Heart right ventricle (tissue), 16 donors: Measurements from ENCODE around the gene MAGEB10. TPM values are rescaled to one million over a fixed set of nuclear protein-coding genes. Genes with fewer than 3 reads are reported as not detected.

ENCODE experiments used
- ATAC-seq, 8 donors: fragments of 200-7000 bp; cut with Tn5 transposase; one replicate each; pipeline ENCODE4 v1.9.1; 2020; ENCODE audit warnings: mild to moderate bottlenecking in 8 of 8, moderate library complexity in 8 of 8, moderate number of reproducible peaks in 1 of 8
- DNase-seq, 2 donors: peaks; one replicate each; pipeline ENCODE4 v3.0.0-alpha.2; 2020
- H3K27ac ChIP-seq, 10 donors: fragments of 200-600 bp; sonication (generic) in 2 of 10; one replicate each; pipeline versions ENCODE4 v1.5.0 to v1.8.0; 2020 to 2022; ENCODE audit warnings: mild to moderate bottlenecking in 3 of 10
- H3K27me3 ChIP-seq, 7 donors: fragments of 200-600 bp; one replicate each; pipeline ENCODE4 v1.8.0; 2021 to 2022; ENCODE audit warnings: mild to moderate bottlenecking in 2 of 7
- H3K36me3 ChIP-seq, 9 donors: fragments of 200-600 bp; sonication (generic) in 1 of 9; one replicate each; pipeline versions ENCODE4 v1.5.0 to v1.8.0; 2020 to 2022; ENCODE audit warnings: mild to moderate bottlenecking in 2 of 9
- H3K4me1 ChIP-seq, 9 donors: fragments of 200-600 bp; sonication (generic) in 1 of 9; one replicate each; pipeline versions ENCODE4 v1.5.0 to v1.8.0; 2020 to 2022; ENCODE audit warnings: mild to moderate bottlenecking in 4 of 9
- H3K4me3 ChIP-seq, 10 donors: fragments of 200-600 bp; sonication (generic) in 2 of 10; one replicate each; pipeline versions ENCODE4 v1.5.0 to v1.8.0; 2020 to 2022; ENCODE audit warnings: mild to moderate bottlenecking in 7 of 10, moderate library complexity in 2 of 10
- H3K9me3 ChIP-seq, 11 donors: fragments of 200-600 bp in 10 of 11; sonication (generic) in 2 of 11; one replicate each; pipeline versions ENCODE4 v1.5.0 to v1.8.0; 2013 to 2022; ENCODE audit warnings: mild to moderate bottlenecking in 2 of 11, control low read depth in 1 of 11, moderate library complexity in 1 of 11
- CTCF ChIP-seq, 9 donors: fragments of 200-600 bp; sonication (generic) in 2 of 9; IDR thresholded peaks; one replicate each; pipeline versions ENCODE4 v1.5.0 to v1.8.0; 2021 to 2022; ENCODE audit warnings: antibody characterized with exemption in 9 of 9, mild to moderate bottlenecking in 5 of 9, moderate library complexity in 1 of 9
- WGBS, 2 donors: extraction: QIAGEN DNeasy Blood & Tissue Kit; methylation state at CpG; one replicate each; pipeline ENCODE4 v1.1.7; 2013; ENCODE audit warnings: inconsistent platforms in 1 of 2; 5-methylcytosine and 5-hydroxymethylcytosine counted together
- intact Hi-C, 10 donors: fragments of 100-400 bp; cut with DNase I; formaldehyde crosslinking; loops; one replicate each; pipeline versions ENCODE4 v1.11.1 to v1.14.2; 2022
- long read RNA-seq, 3 donors: library from polyadenylated mRNA; unstranded; transcript quantifications; one replicate each; pipeline ENCODE4 v2.0.0, GENCODE V29; 2020 to 2021
- polyA plus RNA-seq, 2 donors: library from polyadenylated mRNA; stranded (reverse); fragments of 200-250 nt; gene quantifications; one replicate each; pipeline ENCODE4 v1.2.3, GENCODE V29; 2013
- total RNA-seq, 10 donors: library from RNA; stranded (reverse); fragmentation: NEBNext Ultra II Directional in 3 of 10; extraction: Animal tissue kit (Norgen Biotek cat#: 25700) in 3 of 10; gene quantifications; one replicate each; pipeline versions ENCODE4 v1.2.1 to v1.2.4, GENCODE V29; 2021 to 2023
- donor health status: Arrhythmogenic right ventricular cardiomyopathy.
- donor health status: ischemic (EF 13 %, LVEDD 7.1; RV severe dilation, severe dysfunction).
- donor health status: healthy with polysubstance abuse.
- donor health status: DM: no; HTN: yes; CAD: no.
- donor health status: DM: no; HTN: no; CAD: no.
- donor health status: ischemic (EF 25% LVEDD 6.9; RV normal size, moderate dysfunction).
- donor health status: ischemic (EF 25% LVEDD 5.7; RV mildly dilated, moderate dysfunction).
- donor health status: healthy.
- donor health status: DM: yes; HTN: yes; CAD: no.
- donor health status: Ischemic cardiomyopathy.
- donor health status: ischemic (EF 35%, LVEDD 5.7; RV mildly dilated, moderate dysfunction).
- donor health status: nonischemic (EF 11% LVEDD 7.7; RV severe dilation, severe dysfunction).
- donor health status: DM: yes; HTN: yes; CAD: no.
- donor health status: PGD.
- donor health status: ischemic (EF 29% LVEDD 5.4; RV normal size, mild dysfunction).
- donor health status: nonischemic (EF 23%, LVEDD 6.1; RV moderate dilation, normal function).

Gene MAGEB10
- total RNA-seq (not detected), polyA plus RNA-seq (not detected)
- long read RNA-seq, donor 1, result 0 reads
- long read RNA-seq, donor 2, result 0 reads
- long read RNA-seq, donor 3, result 0 reads

GRCh38 chrX:27807690-27808089 is at the start of gene MAGEB10:
MAGEB10 (plus strand) TSS chrX:27807990; CDS start chrX:27821307, 13,317 bp downstream.
- TF ChIP-seq CTCF (IDR thresholded peaks at IDR 0.05), result no peak
- ATAC-seq (no peak), DNase-seq (no peak)
- Histone ChIP-seq H3K9me3 (peaks cover 0 to 15% (median 0%) of the 10 kb centered on the region in 11 donors), H3K27ac (no peak within 1 kb of the TSS), H3K4me3 (no peak within 1 kb of the TSS), H3K27me3 (no peaks in the 10 kb centered on the region), H3K4me1 (no peaks in the 10 kb centered on the region), H3K36me3 (no peaks in the 10 kb centered on the region)
- intact Hi-C loops, result no loop called here
- WGBS, 2 donors, result 94 to 97% methylated on average over 17 of the region's 17 CpGs

- TF ChIP-seq CTCF (IDR thresholded peaks at IDR 0.05), result no peak
- 69 to 79% methylated on average over 12 of the region's 12 CpGs for WGBS, 2 donors
Observed at GRCh38 chrX:27765718-27766117, 42.1 kb upstream of the MAGEB10 start.

GRCh38 chrX:27767387-27767786 is 40.4 kb upstream of the MAGEB10 start:
- no peak for ATAC-seq
- no peaks in the 10 kb centered on the region for H3K4me1 ChIP-seq
- no peaks in the 10 kb centered on the region for H3K9me3 ChIP-seq
- no peak for DNase-seq
- no peaks in the 10 kb centered on the region for H3K27me3 ChIP-seq
- H3K36me3 ChIP-seq, result no peaks in the 10 kb centered on the region
- no peak for TF ChIP-seq CTCF (IDR thresholded peaks at IDR 0.05)
- no peak overlapping the region for H3K27ac ChIP-seq
- intact Hi-C loops, result no loop called here
- no peak overlapping the region for H3K4me3 ChIP-seq

More at GRCh38 chrX:27765718-27766117, 42.1 kb upstream of the MAGEB10 start:
- H3K36me3 ChIP-seq, result no peaks in the 10 kb centered on the region
- no peak overlapping the region for H3K4me3 ChIP-seq
- DNase-seq (no peak), ATAC-seq (no peak)
- H3K27me3 ChIP-seq, result no peaks in the 10 kb centered on the region
- H3K9me3 ChIP-seq, result no peaks in the 10 kb centered on the region
- no peaks in the 10 kb centered on the region for H3K4me1 ChIP-seq
- intact Hi-C loops, result no loop called here
- no peak overlapping the region for H3K27ac ChIP-seq

- intact Hi-C loops, result no loop called here
Observed at GRCh38 chrX:27775984-27776383, 31.8 kb upstream of the MAGEB10 start.

More at GRCh38 chrX:27775984-27776383, 31.8 kb upstream of the MAGEB10 start:
- TF ChIP-seq CTCF (IDR thresholded peaks at IDR 0.05), result no peak
- H3K4me1 ChIP-seq, result no peaks in the 10 kb centered on the region
- ATAC-seq, result no peak
- no peak for DNase-seq
- WGBS, 2 donors, result 85 to 96% methylated on average over 2 of the region's 2 CpGs
- H3K27ac ChIP-seq, result no peak overlapping the region
- H3K36me3 ChIP-seq, result no peaks in the 10 kb centered on the region
- H3K27me3 ChIP-seq, result no peaks in the 10 kb centered on the region
- no peaks in the 10 kb centered on the region for H3K9me3 ChIP-seq
- H3K4me3 ChIP-seq, result no peak overlapping the region
